Measurements from ENCODE around the gene C11orf54.
"Not testable (repeated sequence)": the region's sequence is repeated elsewhere in the genome, so short reads cannot be mapped to it uniquely, and the experiment has no call there.

C11orf54 gene

DNA sequence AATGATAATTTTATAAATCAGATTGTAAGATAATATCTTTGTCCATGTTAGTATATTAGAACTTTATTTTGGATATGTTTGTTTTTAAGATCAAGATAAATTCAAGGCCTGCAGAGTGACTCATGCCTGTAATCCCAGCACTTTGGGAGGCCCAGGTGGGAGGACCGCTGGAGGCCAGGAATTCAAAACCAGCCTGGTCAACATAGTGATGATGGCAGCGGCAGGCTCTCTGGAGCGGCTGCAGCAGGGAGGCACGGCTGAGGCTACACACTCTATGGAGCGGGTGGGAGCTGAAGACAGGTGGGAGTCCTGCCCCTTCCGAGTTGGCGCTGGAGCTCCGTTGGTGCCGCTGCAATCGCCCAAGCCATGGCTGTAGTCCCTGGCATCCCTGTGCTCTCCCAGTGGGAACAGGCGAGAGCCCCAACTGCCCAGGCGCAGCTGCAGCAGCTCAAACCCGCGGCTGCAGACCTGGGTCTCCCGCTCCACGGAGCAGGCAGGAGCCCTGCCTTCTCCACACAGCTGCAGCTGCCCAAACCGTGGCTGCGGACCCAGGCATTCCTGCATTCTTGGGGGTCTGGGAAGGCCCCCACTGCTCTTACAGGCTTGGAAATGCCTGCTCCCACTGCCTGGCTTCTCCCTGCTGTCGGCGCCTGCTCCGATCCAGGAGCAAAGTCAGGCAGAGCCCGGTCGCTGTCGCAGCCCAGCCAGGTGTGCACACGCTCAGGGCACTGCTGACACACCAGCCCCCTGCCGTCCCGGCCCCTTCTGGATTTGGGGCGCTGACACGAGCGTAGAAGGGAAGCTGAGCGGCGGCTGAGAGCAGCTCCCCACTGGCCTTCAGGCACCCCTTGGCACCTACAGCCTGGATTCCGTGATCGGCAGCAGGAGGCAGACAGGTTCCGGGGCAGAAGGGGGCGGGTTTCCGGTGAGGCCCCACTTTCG is 16.7 kb downstream of the C11orf54 start:
- no peak for TF ChIP-seq CTCF (conservative IDR thresholded peaks at IDR 0.05; ENCODE audit: control insufficient read depth, insufficient read depth, low read depth, low read length)
- DNase-seq (ENCODE audit: low read depth): no peak
- H3K4me3 ChIP-seq (ENCODE audit: control insufficient read depth, low read depth, low read length): no peak overlapping the region

GRCh38 chr11:93759123-93759522 is 17.7 kb downstream of the C11orf54 start:
- not testable (repeated sequence) for H3K4me3 ChIP-seq (ENCODE audit: control insufficient read depth, low read depth, low read length); DNase-seq (ENCODE audit: low read depth)

DNA sequence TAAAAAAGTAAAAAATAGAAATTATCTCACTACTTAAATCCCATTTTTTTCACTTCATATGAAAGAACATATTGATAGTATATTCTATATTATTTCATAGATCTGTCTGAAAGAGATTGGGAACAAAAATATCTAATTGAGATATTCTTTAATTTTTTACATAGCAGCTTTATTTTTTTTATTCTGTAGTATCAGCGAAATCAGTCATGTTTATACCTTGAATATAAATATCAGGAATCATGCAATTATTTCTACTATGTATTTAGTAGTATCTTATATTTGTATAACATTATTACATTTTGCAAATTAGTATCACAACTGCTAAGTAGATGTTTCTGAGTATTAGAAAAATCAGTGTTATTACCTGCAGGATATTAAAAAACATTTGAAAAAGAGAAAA is 20.4 kb downstream of the C11orf54 start:
- DNase-seq (ENCODE audit: low read depth): no peak

GRCh38 chr11:93765551-93765950 is 24.1 kb downstream of the C11orf54 start:
- DNase-seq (ENCODE audit: low read depth): no peak
- TF ChIP-seq CTCF (conservative IDR thresholded peaks at IDR 0.05; ENCODE audit: control insufficient read depth, insufficient read depth, low read depth, low read length): no peak

More for the DNA sequence above, 20.4 kb downstream of the C11orf54 start:
- no peak overlapping the region for H3K4me3 ChIP-seq (ENCODE audit: control insufficient read depth, low read depth, low read length)
- TF ChIP-seq CTCF (conservative IDR thresholded peaks at IDR 0.05; ENCODE audit: control insufficient read depth, insufficient read depth, low read depth, low read length): no peak

DNA sequence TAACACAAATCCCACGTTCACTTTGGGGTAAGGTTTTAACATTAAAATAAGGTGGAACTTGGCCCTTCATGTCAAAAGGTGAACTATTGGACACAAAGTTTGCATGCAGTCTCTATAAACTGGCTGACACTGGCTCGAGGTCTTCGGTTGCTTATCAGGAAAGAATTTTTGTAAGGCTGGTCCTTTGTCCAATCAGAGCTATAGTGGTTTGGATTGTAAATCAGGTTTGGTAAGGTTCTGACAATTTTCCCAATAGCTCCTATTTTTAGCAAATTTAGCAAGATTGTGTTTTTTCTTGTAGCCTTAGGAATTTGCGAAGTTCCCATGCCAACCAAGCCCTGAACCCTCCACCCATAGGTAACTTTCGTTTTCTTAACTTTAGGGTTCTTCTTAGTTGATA is 25.0 kb downstream of the C11orf54 start:
- TF ChIP-seq CTCF (conservative IDR thresholded peaks at IDR 0.05; ENCODE audit: control insufficient read depth, insufficient read depth, low read depth, low read length): no peak
- DNase-seq (ENCODE audit: low read depth): no peak

More at GRCh38 chr11:93765551-93765950, 24.1 kb downstream of the C11orf54 start:
- H3K4me3 ChIP-seq (ENCODE audit: control insufficient read depth, low read depth, low read length): no peak overlapping the region

DNA sequence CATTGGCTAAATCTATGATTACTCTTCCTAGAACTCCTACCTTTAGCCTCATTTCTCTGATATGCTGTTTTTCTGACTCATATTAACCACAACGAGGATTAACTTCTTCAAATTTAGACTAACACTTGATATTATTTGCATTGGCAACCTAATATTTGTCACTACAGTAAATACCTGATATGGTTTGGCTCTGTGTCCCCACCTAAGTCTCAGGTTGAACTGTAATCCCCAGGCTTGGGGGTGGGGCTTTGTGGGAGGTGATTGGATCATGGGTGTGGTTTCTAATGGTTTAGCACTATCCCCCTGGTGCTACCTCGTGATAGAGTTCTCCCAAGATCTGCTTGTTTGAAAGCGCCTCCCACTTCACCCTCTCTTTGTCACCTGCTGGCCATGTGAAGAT is 25.5 kb downstream of the C11orf54 start:
- no peak overlapping the region for H3K4me3 ChIP-seq (ENCODE audit: control insufficient read depth, low read depth, low read length)
- TF ChIP-seq CTCF (conservative IDR thresholded peaks at IDR 0.05; ENCODE audit: control insufficient read depth, insufficient read depth, low read depth, low read length): no peak
- DNase-seq (ENCODE audit: low read depth): no peak

More for the DNA sequence above, 25.0 kb downstream of the C11orf54 start:
- H3K4me3 ChIP-seq (ENCODE audit: control insufficient read depth, low read depth, low read length): no peak overlapping the region

- DNase-seq (ENCODE audit: low read depth): no peak
- TF ChIP-seq CTCF (conservative IDR thresholded peaks at IDR 0.05; ENCODE audit: control insufficient read depth, insufficient read depth, low read depth, low read length): no peak
- no peak overlapping the region for H3K4me3 ChIP-seq (ENCODE audit: control insufficient read depth, low read depth, low read length)
Measured at GRCh38 chr11:93770160-93770559, 28.7 kb downstream of the C11orf54 start.

Measured in fibroblast of mammary gland (primary cell).